Stimulated activated CD4-positive, alpha-beta T cell treated with anti-CD3 and anti-CD28 coated beads, Interleukin-1b, Interleukin-23, amount 100 ng/mL, for 4 hours (primary cell): ENCODE data around the gene RNF215.
A peak's percentile ranks its signal among the peaks of the same experiment; 100 is the strongest.

ENCODE experiments used
- DNase-seq, 2 donors: peaks; one replicate each; pipeline ENCODE4 v3.0.0-alpha.2; 2020; ENCODE audit warnings: low read depth in 2 of 2

RNF215 gene

GRCh38 chr22:30396871-30397655 lies 9.9 kb upstream of the RNF215 start, which contains the start of gene SEC14L2:
Gene SEC14L2, plus strand, starts transcription at chr22:30397018. Its CDS starts 99 bp downstream, at chr22:30397117.
- DNase-seq, result peak; percentile 47 to 62

- no peak for DNase-seq
Observed at GRCh38 chr22:30393885-30394284, 6.7 kb upstream of the RNF215 start.

DNA sequence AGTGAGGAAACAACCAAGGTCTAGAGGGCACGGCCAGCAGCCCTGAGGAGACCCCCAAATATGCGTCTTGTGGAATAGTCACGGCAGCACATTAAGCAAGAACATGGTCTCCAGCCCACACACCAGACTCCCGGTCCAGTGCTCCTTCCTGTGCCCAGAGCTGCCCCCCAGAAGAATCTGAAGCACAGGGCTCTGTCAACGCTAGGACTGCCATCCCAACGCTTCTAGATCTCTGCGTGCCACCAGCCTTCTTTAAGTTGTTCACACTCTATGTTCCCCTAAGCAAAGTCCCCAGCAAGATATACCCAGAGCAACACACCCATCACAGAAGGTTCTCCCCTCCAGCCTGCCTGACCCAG lies 6.1 kb upstream of the RNF215 start:
- no peak for DNase-seq

- no peak for DNase-seq
Observed at GRCh38 chr22:30392661-30393321, 5.6 kb upstream of the RNF215 start.

- peak; percentile 68 to 72 for DNase-seq
Observed at GRCh38 chr22:30390974-30391691, 3.9 kb upstream of the RNF215 start.

DNA sequence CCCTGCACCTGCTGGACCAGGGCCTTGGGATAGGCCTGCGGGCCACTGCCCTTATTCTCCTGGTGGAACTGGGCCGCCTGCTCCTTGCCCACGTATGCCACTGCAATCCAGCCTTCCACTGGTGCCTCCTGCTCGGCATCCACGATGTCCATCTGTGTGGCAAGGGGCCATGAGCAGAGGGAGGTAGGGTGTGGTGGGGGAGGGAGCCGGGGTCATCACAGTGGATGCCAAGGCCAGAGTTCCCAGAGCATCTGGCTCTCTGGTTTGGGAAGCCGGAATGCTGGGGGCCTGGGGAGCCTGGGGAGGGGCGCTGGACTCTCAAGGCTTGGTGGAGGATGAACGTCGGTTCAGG lies 627 bp downstream of the RNF215 start:
- no peak for DNase-seq

GRCh38 chr22:30385942-30386341 lies 1.3 kb downstream of the RNF215 start:
- no peak for DNase-seq

DNA sequence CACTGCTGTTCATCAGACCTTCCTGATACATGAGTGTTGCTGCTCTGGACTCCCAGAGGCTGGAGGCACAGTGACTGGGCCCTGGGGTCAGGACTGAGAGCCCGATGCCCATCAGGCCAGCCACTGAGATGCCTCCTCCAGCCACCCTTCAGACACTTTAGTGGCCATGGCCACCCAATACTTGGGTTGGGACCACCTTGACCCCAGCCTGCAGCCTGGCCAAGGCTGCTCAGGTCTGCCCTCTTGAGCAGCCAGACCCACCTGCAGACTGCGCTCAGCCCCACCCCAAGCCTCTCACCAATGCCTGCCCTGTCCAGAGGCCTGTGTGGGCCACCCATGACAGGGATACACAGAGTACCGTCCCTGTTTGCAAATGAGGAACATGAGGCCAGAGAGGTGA lies 4.2 kb downstream of the RNF215 start:
- DNase-seq, result no peak

GRCh38 chr22:30382340-30382739 lies 4.9 kb downstream of the RNF215 start:
- no peak for DNase-seq

- no peak for DNase-seq
Observed at GRCh38 chr22:30381264-30381663, 5.9 kb downstream of the RNF215 start.

- DNase-seq, result no peak
Observed at GRCh38 chr22:30380011-30380410, 7.2 kb downstream of the RNF215 start.

GRCh38 chr22:30375312-30375849 lies 11.8 kb downstream of the RNF215 start:
- no peak for DNase-seq

GRCh38 chr22:30373331-30374325 lies 13.6 kb downstream of the RNF215 start:
- no peak for DNase-seq

- DNase-seq, result no peak
Observed at GRCh38 chr22:30372915-30373314, 14.3 kb downstream of the RNF215 start.

DNA sequence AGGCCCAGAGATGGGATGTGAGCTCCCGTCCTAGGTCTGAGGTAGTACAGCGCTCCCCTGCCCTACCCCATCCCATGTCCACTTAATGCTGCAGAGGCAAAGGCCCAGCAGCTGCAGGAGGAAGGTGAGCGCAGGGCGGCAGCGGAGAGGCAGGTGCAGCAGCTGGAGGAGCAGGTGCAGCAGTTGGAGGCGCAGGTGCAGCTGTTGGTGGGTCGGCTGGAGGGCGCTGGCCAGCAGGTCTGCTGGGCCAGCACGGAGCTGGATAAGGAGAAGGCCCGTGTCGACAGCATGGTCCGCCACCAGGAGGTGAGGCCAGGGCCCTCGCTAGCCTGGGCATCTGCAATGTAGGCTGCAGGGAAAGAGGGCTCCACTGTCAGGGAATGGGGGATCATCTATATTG lies 15.2 kb downstream of the RNF215 start:
- DNase-seq, result no peak

DNA sequence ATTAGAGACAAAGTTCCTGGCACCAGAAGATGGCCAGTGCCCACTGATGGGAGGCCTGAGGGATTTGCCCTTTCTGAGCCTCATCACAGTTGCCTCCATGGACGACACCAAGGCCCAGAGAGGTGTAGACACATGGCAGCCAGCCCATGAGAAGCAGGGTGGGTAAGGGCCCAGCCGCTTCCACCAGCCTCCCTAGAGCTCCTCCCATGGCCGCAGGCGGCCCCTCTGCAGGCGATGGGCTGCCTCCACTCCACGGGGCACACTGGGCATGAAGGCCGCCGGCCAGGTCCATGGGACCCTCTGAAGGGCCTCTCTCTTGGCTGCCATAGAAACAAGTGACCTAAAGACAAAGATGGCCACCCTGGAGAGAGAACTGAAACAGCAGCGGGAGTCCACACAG lies 15.9 kb downstream of the RNF215 start:
- no peak for DNase-seq

GRCh38 chr22:30370641-30371230 lies 16.5 kb downstream of the RNF215 start:
- no peak for DNase-seq

DNA sequence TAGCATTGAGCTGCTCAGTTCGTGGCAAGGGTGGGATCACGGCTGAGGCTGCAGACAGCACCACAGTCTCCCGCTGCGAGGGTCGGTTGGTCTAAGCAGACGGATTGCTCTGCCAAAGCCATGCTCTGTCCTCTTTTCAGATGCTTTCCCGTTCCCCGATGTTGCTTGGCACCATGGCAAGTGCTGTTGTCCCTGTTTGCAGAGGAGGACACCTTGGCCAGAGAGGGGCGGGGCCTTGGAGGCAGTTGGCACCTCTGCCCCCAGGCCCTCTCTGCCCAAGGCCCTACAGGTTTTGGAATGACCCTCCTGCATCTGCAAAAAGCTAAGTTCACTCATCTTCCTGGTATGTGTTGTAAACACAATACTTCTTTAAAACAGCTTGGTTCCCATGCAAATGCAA lies 18.8 kb downstream of the RNF215 start:
- no peak for DNase-seq

DNA sequence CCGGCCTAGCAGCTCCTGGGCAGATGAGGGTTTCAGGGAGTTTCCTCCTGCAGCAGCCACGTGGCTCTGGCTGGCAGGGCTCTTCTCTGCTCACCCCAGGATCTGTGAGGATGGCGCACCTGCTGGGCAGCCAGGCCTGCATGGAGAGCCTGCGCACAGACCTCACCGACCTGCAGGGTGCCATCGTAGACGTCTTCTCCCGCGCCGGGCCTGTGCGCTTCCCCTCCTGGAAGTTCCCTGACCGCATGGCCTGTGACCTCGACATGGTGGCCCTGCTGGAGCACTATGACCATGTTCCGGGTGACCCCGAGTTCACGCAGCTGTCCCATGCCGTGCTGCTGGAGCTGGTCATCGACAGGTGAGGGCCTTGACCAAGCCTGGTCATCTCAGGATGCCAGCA lies 21.3 kb downstream of the RNF215 start:
- no peak for DNase-seq

DNA sequence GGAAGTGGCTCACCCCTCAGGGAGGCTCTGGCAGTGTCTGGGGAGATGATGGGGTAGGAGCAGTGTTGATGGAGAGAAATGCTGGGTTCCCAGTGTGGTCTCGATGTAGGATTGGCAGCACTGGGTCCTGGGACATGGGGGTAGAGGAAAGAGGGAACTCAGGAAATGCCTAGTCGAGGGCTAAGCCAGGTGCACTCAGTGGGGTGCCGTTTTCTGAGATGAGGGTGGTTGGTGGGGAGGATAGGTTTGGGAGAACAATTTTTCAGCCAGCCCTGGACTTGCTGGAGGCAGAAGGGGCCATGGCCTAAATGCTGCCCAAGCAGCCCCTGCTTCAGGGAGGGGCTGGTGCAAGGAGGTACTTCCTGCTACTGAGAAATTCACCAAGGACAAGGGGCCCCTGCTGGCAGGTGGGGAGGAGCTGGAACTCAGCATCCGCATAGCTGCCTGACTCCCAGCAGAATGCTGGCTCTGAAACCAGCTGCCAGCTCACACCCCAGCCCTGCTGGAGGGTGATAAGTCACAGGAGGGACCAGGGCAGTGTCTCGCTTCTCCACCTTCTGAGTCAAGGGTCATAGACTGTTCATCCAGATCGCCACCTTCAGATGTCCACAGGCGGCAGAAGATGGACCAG lies 24.4 kb downstream of the RNF215 start:
- no peak for DNase-seq
